ENCODE measurements around the gene NAA16.

DNA sequence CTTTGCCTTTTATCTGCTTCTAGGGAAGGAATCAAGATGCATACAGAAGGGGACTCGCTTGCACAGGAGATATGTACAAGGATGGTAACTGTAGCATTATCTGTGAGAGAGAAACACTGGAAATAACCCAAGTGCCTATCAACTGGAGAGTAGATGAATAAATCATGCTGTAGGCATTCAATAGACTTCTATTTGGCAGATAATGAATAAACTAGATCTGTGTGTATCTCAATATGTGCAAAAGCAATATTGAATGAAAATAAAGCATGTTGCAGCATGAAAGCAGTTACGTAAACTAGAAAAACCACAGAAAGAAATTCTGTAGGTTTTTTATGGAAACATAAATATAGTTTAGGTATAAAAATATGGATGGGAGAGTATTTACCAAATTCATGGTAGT lies 107.7 kb downstream of the NAA16 start:
- TF ChIP-seq, protein P1, sequence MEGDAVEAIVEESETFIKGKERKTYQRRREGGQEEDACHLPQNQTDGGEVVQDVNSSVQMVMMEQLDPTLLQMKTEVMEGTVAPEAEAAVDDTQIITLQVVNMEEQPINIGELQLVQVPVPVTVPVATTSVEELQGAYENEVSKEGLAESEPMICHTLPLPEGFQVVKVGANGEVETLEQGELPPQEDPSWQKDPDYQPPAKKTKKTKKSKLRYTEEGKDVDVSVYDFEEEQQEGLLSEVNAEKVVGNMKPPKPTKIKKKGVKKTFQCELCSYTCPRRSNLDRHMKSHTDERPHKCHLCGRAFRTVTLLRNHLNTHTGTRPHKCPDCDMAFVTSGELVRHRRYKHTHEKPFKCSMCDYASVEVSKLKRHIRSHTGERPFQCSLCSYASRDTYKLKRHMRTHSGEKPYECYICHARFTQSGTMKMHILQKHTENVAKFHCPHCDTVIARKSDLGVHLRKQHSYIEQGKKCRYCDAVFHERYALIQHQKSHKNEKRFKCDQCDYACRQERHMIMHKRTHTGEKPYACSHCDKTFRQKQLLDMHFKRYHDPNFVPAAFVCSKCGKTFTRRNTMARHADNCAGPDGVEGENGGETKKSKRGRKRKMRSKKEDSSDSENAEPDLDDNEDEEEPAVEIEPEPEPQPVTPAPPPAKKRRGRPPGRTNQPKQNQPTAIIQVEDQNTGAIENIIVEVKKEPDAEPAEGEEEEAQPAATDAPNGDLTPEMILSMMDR (IDR thresholded peaks at IDR 0.05), result no peak
- TF ChIP-seq POLR2AphosphoS5 (IDR thresholded peaks at IDR 0.05), result no peak
- TF ChIP-seq POLR2A (IDR thresholded peaks at IDR 0.05; ENCODE audit: low read depth), result no peak
